HAP-1 (cell line): ENCODE data around the gene LEUTX.
"Not testable (repeated sequence)": the region's sequence is repeated elsewhere in the genome, so short reads cannot be mapped to it uniquely, and the experiment has no call there.

ENCODE experiments used
- DNase-seq, 2 experiments: peaks; one replicate each; pipeline ENCODE4 v3.0.0-alpha.2; 2016 to 2020; ENCODE audit warnings: low spot score in 2 of 2
- H3K27me3 ChIP-seq: fragments of 250-450 bp; sonication (Bioruptor Pico); 2 replicates; pipeline ENCODE4 v1.5.1; 2020; ENCODE audit warnings: low read depth, mild to moderate bottlenecking, moderate library complexity
- H3K36me3 ChIP-seq: fragments of 250-450 bp; sonication (Bioruptor Pico); replicated peaks from 2 replicates; pipeline ENCODE4 v1.5.1; 2020; ENCODE audit warnings: mild to moderate bottlenecking
- H3K4me1 ChIP-seq: fragments of 250-450 bp; sonication (Bioruptor Pico); 2 replicates; pipeline ENCODE4 v1.5.1; 2020; ENCODE audit warnings: mild to moderate bottlenecking
- H3K4me3 ChIP-seq: fragments of 250-450 bp; sonication (Bioruptor Pico); 2 replicates; pipeline ENCODE4 v1.5.1; 2020; ENCODE audit warnings: mild to moderate bottlenecking, moderate library complexity
- H3K9me3 ChIP-seq: fragments of 250-450 bp; sonication (Bioruptor Pico); 2 replicates; pipeline ENCODE4 v1.5.1; 2020; ENCODE audit warnings: mild to moderate bottlenecking, moderate library complexity
- in situ Hi-C: fragments of 300-500 bp; cut with MboI; formaldehyde crosslinking; loops from 3 replicates; pipeline ENCODE4 v1.14.3; 2020; ENCODE audit warnings: low sequenced_read_pairs, inconsistent platforms, mixed read lengths

Gene LEUTX

DNA sequence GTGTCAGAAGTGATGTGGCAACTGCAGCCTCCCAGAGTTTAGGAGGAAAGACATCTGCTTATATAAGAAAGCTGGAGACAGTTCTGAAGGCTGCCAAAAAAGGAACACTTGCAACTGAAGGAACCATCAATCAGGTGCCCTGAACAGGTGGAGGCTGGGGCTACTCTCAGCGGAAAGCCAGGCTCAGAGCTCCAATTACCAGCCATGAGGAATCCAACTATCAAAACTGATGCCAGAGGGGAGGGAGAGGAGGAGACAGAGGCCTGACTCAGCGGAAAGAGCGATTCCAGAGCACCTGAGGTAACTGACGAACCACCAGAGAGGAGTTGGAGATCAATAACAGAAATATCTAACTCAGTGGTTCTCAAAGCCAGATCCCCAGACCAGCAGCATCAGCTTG is 24.3 kb downstream of the LEUTX start:
- no peaks in the 10 kb centered on the region for H3K36me3 ChIP-seq
- no peak overlapping the region for H3K4me3 ChIP-seq
- no peaks in the 10 kb centered on the region for H3K9me3 ChIP-seq
- peaks cover 23% of the 10 kb centered on the region for H3K27me3 ChIP-seq
- H3K4me1 ChIP-seq: no peaks in the 10 kb centered on the region
- in situ Hi-C loops: no loop called here
- DNase-seq: no peak

DNA sequence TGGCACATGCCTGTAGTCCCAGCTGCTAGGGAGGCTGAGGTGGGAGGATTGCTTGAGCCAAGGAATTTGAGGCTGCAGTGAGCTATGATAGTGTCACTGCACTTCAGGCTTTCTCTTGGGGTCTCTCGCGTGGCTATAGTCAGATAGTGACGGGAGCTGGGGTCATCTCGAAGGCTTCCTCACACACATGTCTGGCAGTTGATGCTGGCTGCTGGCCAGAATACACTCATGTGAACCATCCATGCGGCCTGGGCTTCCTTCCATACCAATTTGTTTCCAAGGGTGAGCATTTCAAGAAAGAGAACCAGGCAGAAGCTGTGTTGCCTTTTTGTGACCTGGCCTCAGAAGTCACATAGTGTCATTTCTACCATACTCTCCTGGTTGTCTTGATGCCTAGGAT is 26.4 kb downstream of the LEUTX start:
- Histone ChIP-seq H3K27me3 (peaks cover 12% of the 10 kb centered on the region), H3K36me3 (no peaks in the 10 kb centered on the region), H3K4me1 (no peaks in the 10 kb centered on the region), H3K4me3 (no peak overlapping the region), H3K9me3 (no peaks in the 10 kb centered on the region)
- no peak for DNase-seq
- in situ Hi-C loops: no loop called here

DNA sequence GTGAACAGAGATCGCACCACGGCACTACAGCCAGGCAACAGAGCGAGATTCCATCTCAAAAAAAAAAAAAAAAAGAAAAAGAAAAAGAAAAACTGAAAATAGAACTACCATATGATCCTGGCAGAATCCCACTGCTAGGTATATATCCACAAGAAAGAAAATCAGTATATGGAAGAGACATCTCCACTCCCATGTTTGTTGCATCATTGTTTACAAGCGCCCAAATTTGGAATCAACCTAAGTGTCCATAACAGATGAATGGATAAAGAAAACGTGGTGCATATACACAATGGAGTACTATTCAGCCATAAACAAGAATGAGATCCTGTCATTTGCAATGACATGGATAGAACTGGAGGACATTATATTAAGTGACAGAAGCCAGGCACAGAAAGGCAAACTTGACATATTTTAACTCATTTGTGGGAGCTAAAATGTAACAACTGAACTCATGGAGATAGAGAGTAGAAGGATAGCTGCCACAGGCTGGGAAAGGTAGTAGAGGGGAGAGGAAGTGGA is 29.3 kb downstream of the LEUTX start:
- no peaks in the 10 kb centered on the region; the same call in 1 of the 2 replicates for H3K27me3 ChIP-seq
- no peak overlapping the region for H3K4me3 ChIP-seq
- in situ Hi-C loops: no loop called here
- H3K36me3 ChIP-seq: no peaks in the 10 kb centered on the region
- no peaks in the 10 kb centered on the region for H3K9me3 ChIP-seq
- H3K4me1 ChIP-seq: no peaks in the 10 kb centered on the region
- no peak for DNase-seq

DNA sequence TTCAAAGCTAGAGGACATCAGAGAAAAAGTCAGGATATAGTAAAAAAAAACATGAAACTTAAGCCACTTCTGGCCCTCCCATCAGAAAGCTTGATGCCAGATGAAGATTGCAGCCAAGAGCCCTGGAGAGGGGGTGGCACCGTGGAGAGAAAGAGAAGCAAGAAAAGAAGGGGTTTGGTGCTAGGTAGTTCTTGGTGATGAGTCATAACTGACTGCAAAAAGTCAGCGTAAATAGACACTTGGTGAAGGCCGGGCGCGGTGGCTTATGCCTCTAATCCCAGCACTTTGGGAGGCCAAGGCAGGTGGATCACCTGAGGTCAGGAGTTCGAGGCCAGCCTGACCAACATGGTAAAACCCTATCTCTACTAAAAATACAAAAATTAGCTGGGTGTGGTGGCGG is 30.0 kb downstream of the LEUTX start:
- H3K36me3 ChIP-seq, H3K9me3 ChIP-seq, H3K27me3 ChIP-seq, H3K4me1 ChIP-seq, DNase-seq, in situ Hi-C loops, H3K4me3 ChIP-seq: not testable (repeated sequence)

DNA sequence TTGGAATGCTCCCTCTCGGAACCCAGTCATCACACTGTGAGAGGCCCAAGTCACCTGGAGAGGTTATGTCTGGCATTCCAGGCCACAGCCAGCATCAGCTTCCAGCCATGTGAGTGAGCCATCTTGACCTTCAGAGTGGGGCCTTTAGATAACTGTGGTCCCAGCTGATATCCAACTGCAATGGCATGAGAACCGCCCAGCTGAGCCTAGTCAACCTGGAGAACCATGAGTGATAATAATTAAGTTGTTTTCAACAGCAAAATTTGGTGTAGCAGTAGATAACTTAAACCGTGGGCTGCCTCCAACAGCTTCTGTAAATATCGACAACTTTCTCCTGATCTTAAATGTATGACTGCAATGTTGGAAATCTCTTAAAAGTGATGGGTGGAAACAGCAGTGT is 30.7 kb downstream of the LEUTX start:
- Histone ChIP-seq H3K36me3 (no peaks in the 10 kb centered on the region), H3K4me1 (no peaks in the 10 kb centered on the region), H3K9me3 (no peaks in the 10 kb centered on the region), H3K27me3 (no peaks in the 10 kb centered on the region), H3K4me3 (no peak overlapping the region)
- in situ Hi-C loops: no loop called here
- no peak for DNase-seq

DNA sequence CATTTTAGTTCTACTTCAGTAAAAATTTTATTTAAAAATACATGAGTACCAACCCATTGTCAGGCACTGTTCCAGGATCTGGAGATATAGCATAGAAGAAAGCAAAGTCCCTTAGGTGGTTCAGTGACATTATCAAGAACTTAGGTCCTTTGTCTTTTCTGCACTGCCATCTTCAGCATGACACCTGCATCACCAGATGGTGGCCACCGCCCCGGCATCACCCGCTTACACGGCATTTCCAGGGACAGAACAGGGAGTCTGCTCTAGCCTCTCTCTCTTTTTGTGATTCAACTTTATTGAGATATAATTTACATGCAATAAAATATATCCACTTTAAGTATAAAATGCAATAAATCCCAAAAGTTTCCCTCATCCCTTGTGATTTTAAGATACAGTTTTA is 31.8 kb downstream of the LEUTX start:
- no peak for DNase-seq
- H3K4me3 ChIP-seq: no peak overlapping the region
- no peaks in the 10 kb centered on the region for H3K9me3 ChIP-seq
- in situ Hi-C loops: no loop called here
- no peaks in the 10 kb centered on the region for H3K36me3 ChIP-seq
- no peaks in the 10 kb centered on the region for H3K4me1 ChIP-seq
- H3K27me3 ChIP-seq: no peaks in the 10 kb centered on the region

DNA sequence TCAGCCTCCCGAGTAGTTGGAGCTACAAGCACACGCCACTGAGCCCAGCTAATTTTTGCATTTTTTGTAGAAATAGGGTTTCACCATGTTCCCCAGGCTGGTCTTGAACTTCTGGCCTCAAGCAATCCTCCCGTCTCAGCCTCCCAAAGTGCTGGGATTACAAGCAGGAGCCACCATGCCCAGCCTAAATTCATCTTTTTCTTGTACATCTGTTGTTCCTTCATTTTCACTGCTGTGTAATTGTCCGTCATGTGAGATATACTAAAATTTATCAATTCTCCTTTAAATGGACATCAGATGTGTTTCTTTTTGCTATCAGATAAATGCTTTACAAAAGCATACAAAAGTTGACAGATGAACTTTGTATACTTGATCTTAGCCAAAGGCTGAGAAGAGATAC is 32.4 kb downstream of the LEUTX start:
- Histone ChIP-seq H3K36me3 (no peaks in the 10 kb centered on the region), H3K4me1 (no peaks in the 10 kb centered on the region), H3K27me3 (no peaks in the 10 kb centered on the region), H3K4me3 (no peak overlapping the region), H3K9me3 (no peaks in the 10 kb centered on the region)
- in situ Hi-C loops: no loop called here
- no peak for DNase-seq

DNA sequence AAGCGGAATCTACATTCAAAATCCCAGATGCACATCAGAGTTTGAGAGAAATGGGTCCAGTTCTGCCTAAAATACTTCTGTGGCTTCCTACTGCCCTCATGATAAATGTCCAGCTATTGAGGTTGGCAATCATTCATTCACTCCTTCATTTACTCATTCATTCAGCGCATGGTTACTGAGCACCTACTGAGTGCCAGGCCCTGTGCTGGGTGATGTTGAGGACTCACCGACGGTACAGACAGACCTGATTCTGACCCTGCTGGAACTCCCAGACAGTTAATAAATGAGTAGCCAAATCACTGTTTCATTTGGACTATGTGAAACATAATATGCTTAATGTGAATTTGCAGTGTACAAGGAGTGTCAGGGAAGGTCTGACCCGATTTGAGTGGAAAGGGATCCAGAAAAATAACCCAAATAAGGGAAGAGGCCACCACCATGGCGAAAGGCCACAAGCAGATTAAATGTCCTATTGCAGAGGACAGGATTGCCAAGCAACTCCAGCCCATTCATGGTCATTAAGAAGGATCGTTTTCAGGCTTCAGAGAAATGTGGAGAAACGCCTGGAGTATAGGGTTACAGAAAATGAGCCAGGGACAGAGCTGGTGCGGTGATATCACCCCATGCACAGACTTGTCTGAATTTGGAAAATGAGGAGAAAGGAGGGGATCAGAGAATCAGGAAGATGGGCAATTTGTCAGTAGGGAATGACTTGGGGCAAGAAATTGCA is 34.8 kb downstream of the LEUTX start:
- no peaks in the 10 kb centered on the region for H3K4me1 ChIP-seq
- no peak for DNase-seq
- in situ Hi-C loops: no loop called here

DNA sequence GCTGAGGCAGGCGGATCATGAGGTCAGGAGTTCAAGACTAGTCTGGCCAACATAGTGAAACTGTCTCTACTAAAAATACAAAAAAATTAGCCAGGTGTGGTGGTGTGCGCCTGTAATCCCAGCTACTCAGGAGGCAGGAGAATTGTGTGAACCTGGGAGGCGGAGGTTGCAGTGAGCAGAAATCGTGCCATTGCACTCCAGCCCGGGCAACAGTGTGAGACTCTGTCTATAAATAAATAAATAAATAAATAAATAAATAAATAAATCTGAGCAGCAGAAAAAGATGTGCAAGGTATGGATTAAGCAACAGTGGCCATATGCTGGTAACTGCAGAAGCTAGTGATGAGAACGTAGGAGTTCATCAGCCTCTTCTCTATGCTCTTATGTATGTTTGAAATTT is 35.5 kb downstream of the LEUTX start:
- H3K4me3 ChIP-seq, H3K4me1 ChIP-seq, H3K27me3 ChIP-seq, DNase-seq, in situ Hi-C loops, H3K9me3 ChIP-seq, H3K36me3 ChIP-seq: not testable (repeated sequence)

More for the DNA sequence above, 34.8 kb downstream of the LEUTX start:
- Histone ChIP-seq H3K27me3 (no peaks in the 10 kb centered on the region), H3K9me3 (no peaks in the 10 kb centered on the region), H3K4me3 (no peak overlapping the region), H3K36me3 (no peaks in the 10 kb centered on the region)

DNA sequence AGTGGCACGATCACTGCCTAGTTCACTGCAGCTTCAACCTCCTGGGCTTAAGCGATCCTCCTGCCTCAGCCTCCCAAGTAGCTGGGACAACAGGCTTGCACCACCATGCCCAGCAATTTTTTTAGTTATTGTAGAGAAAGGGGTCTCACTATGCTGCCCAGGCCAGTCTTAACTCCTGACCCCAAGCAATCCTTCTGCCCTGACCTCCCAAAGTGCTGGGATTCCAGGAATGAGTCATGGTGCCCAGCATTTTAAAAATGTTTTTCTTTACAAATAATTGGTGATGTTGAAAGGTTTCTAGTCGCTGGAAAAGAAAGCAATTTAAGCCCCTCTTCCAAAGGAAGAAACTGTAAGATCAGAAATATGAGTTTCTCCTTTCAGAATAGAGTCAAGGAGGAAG is 35.9 kb downstream of the LEUTX start:
- no peak for DNase-seq
- H3K9me3 ChIP-seq: no peaks in the 10 kb centered on the region
- in situ Hi-C loops: no loop called here
- no peaks in the 10 kb centered on the region for H3K27me3 ChIP-seq
- no peaks in the 10 kb centered on the region for H3K36me3 ChIP-seq
- no peaks in the 10 kb centered on the region for H3K4me1 ChIP-seq
- no peak overlapping the region for H3K4me3 ChIP-seq

DNA sequence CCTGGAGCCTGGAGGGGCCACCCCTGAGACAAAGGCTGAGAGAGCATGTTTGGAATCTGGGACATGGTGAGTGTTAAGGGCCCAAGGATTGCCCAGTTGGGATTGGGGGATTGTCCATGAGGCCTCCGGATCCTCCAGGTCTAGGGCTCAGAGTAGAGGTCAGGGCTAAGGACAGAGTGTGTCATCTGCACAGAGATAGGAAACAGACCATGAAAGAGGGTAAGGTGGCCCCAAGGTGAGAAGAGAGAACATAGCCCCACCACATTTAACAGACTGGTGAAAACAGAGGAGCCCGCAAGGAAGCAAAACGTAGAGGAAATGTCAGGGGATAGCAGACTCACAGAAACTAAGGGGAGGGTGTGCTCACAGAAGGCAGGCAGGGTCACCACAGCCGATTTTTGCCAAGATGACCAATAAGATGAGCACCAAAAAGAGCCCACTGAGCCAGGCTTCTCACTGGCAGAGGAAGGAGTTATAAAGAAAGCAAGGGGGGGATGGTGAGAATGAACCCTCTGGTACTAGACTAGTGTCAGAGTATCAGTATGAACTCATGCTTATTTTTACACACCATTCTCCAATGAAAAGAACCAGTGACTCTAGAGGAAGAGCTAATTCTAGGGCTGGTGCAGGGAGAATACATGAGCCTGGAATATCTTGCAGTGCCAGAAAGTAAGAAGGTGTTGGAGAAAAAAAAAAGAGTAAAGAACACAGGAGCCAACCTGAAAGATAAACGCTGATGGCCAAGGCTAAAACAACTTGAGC is 37.8 kb downstream of the LEUTX start:
- in situ Hi-C loops: no loop called here
- no peaks in the 10 kb centered on the region for H3K9me3 ChIP-seq
- H3K36me3 ChIP-seq: no peaks in the 10 kb centered on the region; the same call in 1 of the 2 replicates
- no peak for DNase-seq
- H3K4me1 ChIP-seq: no peaks in the 10 kb centered on the region
- no peaks in the 10 kb centered on the region for H3K27me3 ChIP-seq
- H3K4me3 ChIP-seq: no peak overlapping the region

DNA sequence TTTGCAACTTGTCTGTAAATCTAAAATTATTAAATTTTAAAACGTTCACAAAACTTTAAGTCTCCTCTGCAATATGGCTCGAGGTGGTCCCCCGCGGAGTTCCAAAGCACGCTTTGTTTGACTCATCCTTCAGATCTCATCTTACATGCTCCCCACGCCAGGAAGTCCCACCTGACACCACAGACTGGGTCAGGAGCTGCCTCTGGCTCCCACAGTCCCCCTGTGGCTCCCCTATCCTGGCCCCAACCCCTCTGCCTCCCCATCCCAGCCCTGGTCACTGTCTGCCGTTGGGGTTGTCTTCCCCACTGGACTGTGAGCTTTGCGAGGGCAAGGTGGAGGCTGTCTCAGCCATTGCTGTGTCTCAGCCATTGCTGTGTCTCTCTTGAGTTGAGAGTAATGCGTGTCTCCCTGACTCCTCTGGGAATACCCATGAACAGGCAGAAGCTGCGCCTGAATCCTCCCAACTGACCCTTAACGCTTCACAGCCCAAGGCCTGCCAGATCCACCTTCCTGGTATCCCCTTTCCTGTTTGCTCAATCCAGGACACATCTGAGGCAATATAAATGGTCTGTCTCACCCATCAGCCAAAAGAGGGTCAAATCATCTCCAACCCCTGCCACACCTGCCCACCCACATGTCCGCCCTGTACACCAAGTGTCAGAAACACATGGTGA is 39.4 kb downstream of the LEUTX start:
- Histone ChIP-seq H3K4me1 (no peaks in the 10 kb centered on the region), H3K27me3 (no peaks in the 10 kb centered on the region), H3K4me3 (no peak overlapping the region), H3K36me3 (no peaks in the 10 kb centered on the region; the same call in 1 of the 2 replicates), H3K9me3 (no peaks in the 10 kb centered on the region)
- in situ Hi-C loops: no loop called here
- DNase-seq: no peak

DNA sequence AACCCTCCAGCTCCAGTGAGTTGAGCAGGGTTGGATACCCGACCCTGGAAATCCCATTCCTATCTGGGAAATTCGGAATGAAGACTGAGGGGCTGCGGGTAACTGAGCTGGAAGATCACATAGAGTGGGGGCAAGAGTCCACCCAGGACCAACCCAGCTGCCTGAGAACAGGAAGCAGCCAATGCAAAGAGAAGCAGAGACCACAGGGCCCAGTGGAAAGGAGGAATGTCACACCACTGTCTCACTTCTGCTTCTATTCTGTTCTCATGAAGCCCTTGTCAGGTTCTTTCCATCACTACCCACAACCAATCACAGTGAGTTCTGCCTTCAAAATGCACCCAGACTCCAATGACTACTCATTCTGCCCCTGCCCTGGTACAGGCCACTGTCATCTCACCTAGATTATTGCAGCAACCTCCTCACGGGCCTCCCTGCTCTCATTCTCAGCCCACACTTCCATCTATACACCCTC is 40.0 kb downstream of the LEUTX start:
- no peaks in the 10 kb centered on the region for H3K4me1 ChIP-seq
- no peak overlapping the region for H3K4me3 ChIP-seq
- H3K9me3 ChIP-seq: no peaks in the 10 kb centered on the region
- in situ Hi-C loops: no loop called here
- no peaks in the 10 kb centered on the region; the same call in 1 of the 2 replicates for H3K36me3 ChIP-seq
- no peaks in the 10 kb centered on the region for H3K27me3 ChIP-seq
- DNase-seq: no peak

DNA sequence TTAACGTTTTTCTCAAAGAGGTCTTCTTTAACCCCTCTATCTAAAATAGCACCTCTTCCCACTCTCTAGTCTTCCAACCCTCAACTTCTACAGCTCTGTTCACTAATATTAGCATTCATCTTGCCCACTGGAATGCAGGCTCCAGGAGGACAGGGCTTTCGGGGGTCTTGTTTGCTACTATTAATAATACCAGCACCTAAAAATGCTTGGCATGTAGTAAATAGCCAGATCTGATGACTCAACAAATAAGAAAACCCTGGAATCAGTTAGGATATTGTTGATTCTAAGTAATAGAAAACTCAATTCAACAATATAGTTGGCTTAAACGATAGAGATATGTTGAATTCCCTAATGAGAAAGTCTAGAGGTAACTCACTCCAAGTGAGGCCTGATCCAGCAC is 41.1 kb downstream of the LEUTX start:
- Histone ChIP-seq H3K9me3 (no peaks in the 10 kb centered on the region), H3K36me3 (peaks cover 3% of the 10 kb centered on the region), H3K4me3 (no peak overlapping the region), H3K27me3 (no peaks in the 10 kb centered on the region), H3K4me1 (no peaks in the 10 kb centered on the region)
- in situ Hi-C loops: no loop called here
- DNase-seq: no peak
